HepG2 (cell line): ENCODE measurements around the gene ARHGEF4. TPM values are rescaled to one million over a fixed set of nuclear protein-coding genes. Genes with fewer than 3 reads are reported as not detected.

Source experiments
- ATAC-seq: fragments of 200-7000 bp; cut with Tn5 transposase; 3 replicates; pipeline ENCODE4 v1.9.1; 2020; ENCODE audit warnings: mild to moderate bottlenecking, moderate library complexity
- BruUV-seq: library from RNA; stranded (reverse); fragments of 400-500 nt; replicated peaks from 2 replicates; lab custom pipeline; 2021; lab: Mats Ljungman, UMichigan
- CTCF ChIA-PET: fragments of 300-600 bp; formaldehyde crosslinking; extraction: SDS; loops from one replicate; lab custom pipeline; 2021; ENCODE audit warnings: low total read pairs, inconsistent platforms, low intra/inter-chr PET ratio; lab: Yijun Ruan, JAX
- POLR2A ChIA-PET: fragments of 350-600 bp; sonication (Branson Sonifier 250); formaldehyde crosslinking; loops from one replicate; lab custom pipeline; 2020; ENCODE audit warnings: antibody characterized with exemption, inconsistent platforms; lab: Yijun Ruan, JAX
- DNase-seq: peaks from one replicate; pipeline ENCODE4 v3.0.0-alpha.2; 2015; ENCODE audit warnings: low spot score
- FAIRE-seq: peaks from 3 replicates; lab custom pipeline; 2011; peaks lifted over from hg19 to GRCh38; lab: Jason Lieb, UNC
- H2AFZ ChIP-seq: one replicate; pipeline ENCODE4 v1.6.1; 2011; ENCODE audit warnings: low read length, inconsistent platforms
- H3K27ac ChIP-seq: fragments of 300-600 bp; 3 replicates; pipeline ENCODE4 v1.8.0; 2011; ENCODE audit warnings: mixed run types, mild to moderate bottlenecking, mixed read lengths, low read length, inconsistent platforms; ENCODE audit not compliant: insufficient read depth; ENCODE audit errors: extremely low read length
- H3K27me3 ChIP-seq, 2 experiments: fragments of 200-600 bp in 1 of 2; 2 replicates in 1 of 2; 3 replicates in 1 of 2; pipeline versions ENCODE4 v1.6.0 to v1.8.0; 2011; ENCODE audit warnings: low read length in 2 of 2, mild to moderate bottlenecking in 2 of 2, moderate library complexity in 2 of 2, inconsistent platforms in 1 of 2; ENCODE audit not compliant: insufficient read depth in 2 of 2, control insufficient read depth in 1 of 2
- H3K36me3 ChIP-seq, 2 experiments: fragments of 200-600 bp in 1 of 2; replicated peaks in 1 of 2; 2 replicates in 1 of 2; 3 replicates in 1 of 2; pipeline versions ENCODE4 v1.5.1 to v1.8.0; 2011; ENCODE audit warnings: low read length in 2 of 2, inconsistent platforms in 1 of 2; ENCODE audit not compliant: insufficient read depth in 2 of 2, control insufficient read depth in 1 of 2
- H3K4me1 ChIP-seq: 2 replicates; pipeline ENCODE4 v1.5.1; 2012; ENCODE audit warnings: low read length, inconsistent platforms; ENCODE audit not compliant: insufficient read depth
- H3K4me2 ChIP-seq: 2 replicates; pipeline ENCODE4 v1.6.0; 2011; ENCODE audit warnings: low read depth, low read length, inconsistent platforms
- H3K4me3 ChIP-seq, 3 experiments: fragments of 200-600 bp in 1 of 3; sonication (generic), shearing (Covaris generic) in 1 of 3; replicated peaks in 1 of 3; 2 replicates each; pipeline ENCODE4 v1.5.1; 2011 to 2016; ENCODE audit warnings: low read length in 3 of 3, inconsistent platforms in 2 of 3, low read depth in 2 of 3, mild to moderate bottlenecking in 2 of 3, control low read depth in 1 of 3, mixed read lengths in 1 of 3; ENCODE audit not compliant: insufficient read depth in 1 of 3
- H3K79me2 ChIP-seq: one replicate; pipeline ENCODE4 v1.6.1; 2011; ENCODE audit warnings: low read length, inconsistent platforms; ENCODE audit not compliant: insufficient read depth
- H3K9ac ChIP-seq: 2 replicates; pipeline ENCODE4 v1.6.0; 2011; ENCODE audit warnings: mild to moderate bottlenecking, low read depth, low read length, inconsistent platforms; ENCODE audit not compliant: insufficient read depth
- H3K9me3 ChIP-seq: 2 replicates; pipeline ENCODE4 v1.5.1; 2012; ENCODE audit warnings: mild to moderate bottlenecking, low read length
- H4K20me1 ChIP-seq: 2 replicates; pipeline ENCODE4 v1.6.0; 2011; ENCODE audit warnings: inconsistent platforms, mild to moderate bottlenecking, low read length, moderate library complexity; ENCODE audit not compliant: insufficient read depth
- AHR ChIP-seq: IDR thresholded peaks from 2 replicates; pipeline ENCODE4 v1.6.1; 2018; ENCODE audit warnings: missing genetic modification reagents, missing compliant biosample characterization
- LCORL ChIP-seq, 2 experiments: fragments of 450-650 bp in 1 of 2; sonication (generic) in 1 of 2; formaldehyde crosslinking in 1 of 2; IDR thresholded peaks; 2 replicates each; pipeline versions ENCODE4 v1.5.0 to v1.6.1; 2017 to 2020; ENCODE audit warnings: antibody characterized with exemption in 1 of 2, missing genetic modification reagents in 1 of 2
- MIXL1 ChIP-seq: IDR thresholded peaks from 2 replicates; pipeline ENCODE4 v1.6.1; 2016
- PHF5A ChIP-seq: IDR thresholded peaks from one replicate; pipeline ENCODE4 v1.6.1; 2018; ENCODE audit warnings: low read depth, missing genetic modification reagents; ENCODE audit not compliant: unreplicated experiment
- SAP130 ChIP-seq: IDR thresholded peaks from 2 replicates; pipeline ENCODE4 v1.6.1; 2016; ENCODE audit warnings: low read depth
- SRY ChIP-seq: sonication (generic); formaldehyde crosslinking; IDR thresholded peaks from 2 replicates; pipeline ENCODE4 v1.8.0; 2022; ENCODE audit warnings: mild to moderate bottlenecking, missing genetic modification reagents
- ZSCAN25 ChIP-seq: sonication (generic); formaldehyde crosslinking; IDR thresholded peaks from 2 replicates; pipeline ENCODE4 v1.8.0; 2022; ENCODE audit warnings: mild to moderate bottlenecking, missing genetic modification reagents
- WGBS: methylation state at CpG from one replicate; pipeline ENCODE4 v1.1.6; 2017; ENCODE audit warnings: low lambda C conversion rate; 5-methylcytosine and 5-hydroxymethylcytosine counted together
- in situ Hi-C: cut with HindIII; loops from 2 replicates; pipeline ENCODE4 v1.10.0; 2017; ENCODE audit warnings: low pct_unique_long_range_greater_than_20kb; ENCODE audit not compliant: extremely low pct_ligation_motif_present
- intact Hi-C: fragments of 100-400 bp; cut with micrococcal nuclease; formaldehyde crosslinking; loops from one replicate; pipeline ENCODE4 v1.10.0; 2022; ENCODE audit not compliant: unreplicated experiment
- polyA plus RNA-seq, 8 experiments: library from polyadenylated mRNA; depleted of rRNA in 3 of 8; stranded (reverse) in 7 of 8; unstranded in 1 of 8; fragments of >200 nt; fragmentation: Illumina TruSeq in 4 of 8; extraction: Trizol in 4 of 8; gene quantifications; 2 replicates each; pipeline versions ENCODE4 v1.2.1 to v1.2.3, GENCODE V29; 2011 to 2016; ENCODE audit warnings: low read depth in 4 of 8, missing spikeins in 1 of 8, mixed read lengths in 1 of 8; ENCODE audit not compliant: insufficient read depth in 1 of 8
- total RNA-seq, 5 experiments: library from RNA; depleted of rRNA; stranded (reverse); fragments of >200 nt; fragmentation: Illumina TruSeq; extraction: Trizol; gene quantifications; 2 replicates each; pipeline ENCODE4 v1.2.3, GENCODE V29; 2016; ENCODE audit warnings: low read depth in 1 of 5
- TF ChIP-seq, protein P1 (sequence below): sonication (generic); formaldehyde crosslinking; IDR thresholded peaks from 2 replicates; pipeline ENCODE4 v1.5.1; 2020; ENCODE audit warnings: missing genetic modification reagents, mild to moderate bottlenecking, borderline replicate concordance
- TF ChIP-seq, protein P2 (sequence below): sonication (generic); formaldehyde crosslinking; conservative IDR thresholded peaks from 2 replicates; pipeline ENCODE4 v1.4.0; 2020; ENCODE audit warnings: mild to moderate bottlenecking, missing genetic modification reagents, moderate library complexity
- TF ChIP-seq, protein P3 (sequence below): sonication (generic); formaldehyde crosslinking; IDR thresholded peaks from 2 replicates; pipeline ENCODE4 v1.9.0; 2022; ENCODE audit warnings: missing genetic modification reagents, mild to moderate bottlenecking, borderline replicate concordance
- TF ChIP-seq, protein P4 (sequence below): IDR thresholded peaks from 2 replicates; pipeline ENCODE4 v1.4.0; 2020; ENCODE audit warnings: mild to moderate bottlenecking, missing genetic modification reagents

Gene ARHGEF4
- total and polyA plus RNA-seq, 2 of the 13 experiments (the other 11 are each of a cell fraction or from before 2014, with no cell fraction given): 0.11 to 0.13 TPM

DNA sequence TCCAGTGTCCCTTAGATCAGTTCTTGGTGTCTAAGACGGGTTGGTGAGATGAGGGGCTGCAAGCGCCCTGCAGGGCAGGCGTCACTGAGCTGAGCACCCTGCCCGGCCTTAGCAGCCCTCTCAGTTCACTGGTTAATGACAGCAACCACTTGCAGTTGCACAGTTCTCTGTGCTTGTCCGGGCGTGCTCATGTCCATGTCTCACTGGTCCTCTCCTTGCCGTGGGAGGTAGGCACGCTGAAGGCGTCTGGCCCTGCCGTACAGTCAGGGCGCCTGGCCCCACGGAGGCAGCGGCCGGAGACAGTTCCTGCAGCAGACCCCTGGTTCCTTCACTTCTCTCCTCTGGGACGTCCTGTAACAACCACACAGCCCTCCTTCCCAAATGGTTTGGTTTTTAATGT lies 75.3 kb downstream of the ARHGEF4 start:
- CTCF ChIA-PET: no interaction called here
- intact Hi-C loops: no loop called here

More for the DNA sequence above, 75.3 kb downstream of the ARHGEF4 start:
- Histone ChIP-seq H3K9ac (no peak overlapping the region), H3K9me3 (no peaks in the 10 kb centered on the region), H3K27me3 (peaks cover 10 to 58% of the 10 kb centered on the region in 2 experiments; a peak in 4 of 5 replicates), H3K36me3 (no peaks in the 10 kb centered on the region), H2AFZ (no peak overlapping the region), H3K27ac (no peak overlapping the region), H3K4me3 (no peak overlapping the region), H4K20me1 (no peaks in the 10 kb centered on the region), H3K4me2 (no peak overlapping the region), H3K4me1 (no peaks in the 10 kb centered on the region), H3K79me2 (no peaks in the 10 kb centered on the region)
- no TSS peak for BruUV-seq
- in situ Hi-C loops: no loop called here
- no peak for TF ChIP-seq ZSCAN25
- no peak for TF ChIP-seq PHF5A (CRISPR knock-in tag)
- TF ChIP-seq, protein P1, sequence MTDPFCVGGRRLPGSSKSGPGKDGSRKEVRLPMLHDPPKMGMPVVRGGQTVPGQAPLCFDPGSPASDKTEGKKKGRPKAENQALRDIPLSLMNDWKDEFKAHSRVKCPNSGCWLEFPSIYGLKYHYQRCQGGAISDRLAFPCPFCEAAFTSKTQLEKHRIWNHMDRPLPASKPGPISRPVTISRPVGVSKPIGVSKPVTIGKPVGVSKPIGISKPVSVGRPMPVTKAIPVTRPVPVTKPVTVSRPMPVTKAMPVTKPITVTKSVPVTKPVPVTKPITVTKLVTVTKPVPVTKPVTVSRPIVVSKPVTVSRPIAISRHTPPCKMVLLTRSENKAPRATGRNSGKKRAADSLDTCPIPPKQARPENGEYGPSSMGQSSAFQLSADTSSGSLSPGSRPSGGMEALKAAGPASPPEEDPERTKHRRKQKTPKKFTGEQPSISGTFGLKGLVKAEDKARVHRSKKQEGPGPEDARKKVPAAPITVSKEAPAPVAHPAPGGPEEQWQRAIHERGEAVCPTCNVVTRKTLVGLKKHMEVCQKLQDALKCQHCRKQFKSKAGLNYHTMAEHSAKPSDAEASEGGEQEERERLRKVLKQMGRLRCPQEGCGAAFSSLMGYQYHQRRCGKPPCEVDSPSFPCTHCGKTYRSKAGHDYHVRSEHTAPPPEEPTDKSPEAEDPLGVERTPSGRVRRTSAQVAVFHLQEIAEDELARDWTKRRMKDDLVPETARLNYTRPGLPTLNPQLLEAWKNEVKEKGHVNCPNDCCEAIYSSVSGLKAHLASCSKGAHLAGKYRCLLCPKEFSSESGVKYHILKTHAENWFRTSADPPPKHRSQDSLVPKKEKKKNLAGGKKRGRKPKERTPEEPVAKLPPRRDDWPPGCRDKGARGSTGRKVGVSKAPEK: no peak
- TF ChIP-seq, protein P2, sequence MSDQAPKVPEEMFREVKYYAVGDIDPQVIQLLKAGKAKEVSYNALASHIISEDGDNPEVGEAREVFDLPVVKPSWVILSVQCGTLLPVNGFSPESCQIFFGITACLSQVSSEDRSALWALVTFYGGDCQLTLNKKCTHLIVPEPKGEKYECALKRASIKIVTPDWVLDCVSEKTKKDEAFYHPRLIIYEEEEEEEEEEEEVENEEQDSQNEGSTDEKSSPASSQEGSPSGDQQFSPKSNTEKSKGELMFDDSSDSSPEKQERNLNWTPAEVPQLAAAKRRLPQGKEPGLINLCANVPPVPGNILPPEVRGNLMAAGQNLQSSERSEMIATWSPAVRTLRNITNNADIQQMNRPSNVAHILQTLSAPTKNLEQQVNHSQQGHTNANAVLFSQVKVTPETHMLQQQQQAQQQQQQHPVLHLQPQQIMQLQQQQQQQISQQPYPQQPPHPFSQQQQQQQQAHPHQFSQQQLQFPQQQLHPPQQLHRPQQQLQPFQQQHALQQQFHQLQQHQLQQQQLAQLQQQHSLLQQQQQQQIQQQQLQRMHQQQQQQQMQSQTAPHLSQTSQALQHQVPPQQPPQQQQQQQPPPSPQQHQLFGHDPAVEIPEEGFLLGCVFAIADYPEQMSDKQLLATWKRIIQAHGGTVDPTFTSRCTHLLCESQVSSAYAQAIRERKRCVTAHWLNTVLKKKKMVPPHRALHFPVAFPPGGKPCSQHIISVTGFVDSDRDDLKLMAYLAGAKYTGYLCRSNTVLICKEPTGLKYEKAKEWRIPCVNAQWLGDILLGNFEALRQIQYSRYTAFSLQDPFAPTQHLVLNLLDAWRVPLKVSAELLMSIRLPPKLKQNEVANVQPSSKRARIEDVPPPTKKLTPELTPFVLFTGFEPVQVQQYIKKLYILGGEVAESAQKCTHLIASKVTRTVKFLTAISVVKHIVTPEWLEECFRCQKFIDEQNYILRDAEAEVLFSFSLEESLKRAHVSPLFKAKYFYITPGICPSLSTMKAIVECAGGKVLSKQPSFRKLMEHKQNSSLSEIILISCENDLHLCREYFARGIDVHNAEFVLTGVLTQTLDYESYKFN (CRISPR knock-in tag): no peak
- TF ChIP-seq LCORL (IDR thresholded peaks at IDR 0.05): no peak
- no peak for TF ChIP-seq LCORL (CRISPR knock-in tag; IDR thresholded peaks at IDR 0.05)
- TF ChIP-seq AHR (CRISPR knock-in tag): no peak
- TF ChIP-seq, protein P3, sequence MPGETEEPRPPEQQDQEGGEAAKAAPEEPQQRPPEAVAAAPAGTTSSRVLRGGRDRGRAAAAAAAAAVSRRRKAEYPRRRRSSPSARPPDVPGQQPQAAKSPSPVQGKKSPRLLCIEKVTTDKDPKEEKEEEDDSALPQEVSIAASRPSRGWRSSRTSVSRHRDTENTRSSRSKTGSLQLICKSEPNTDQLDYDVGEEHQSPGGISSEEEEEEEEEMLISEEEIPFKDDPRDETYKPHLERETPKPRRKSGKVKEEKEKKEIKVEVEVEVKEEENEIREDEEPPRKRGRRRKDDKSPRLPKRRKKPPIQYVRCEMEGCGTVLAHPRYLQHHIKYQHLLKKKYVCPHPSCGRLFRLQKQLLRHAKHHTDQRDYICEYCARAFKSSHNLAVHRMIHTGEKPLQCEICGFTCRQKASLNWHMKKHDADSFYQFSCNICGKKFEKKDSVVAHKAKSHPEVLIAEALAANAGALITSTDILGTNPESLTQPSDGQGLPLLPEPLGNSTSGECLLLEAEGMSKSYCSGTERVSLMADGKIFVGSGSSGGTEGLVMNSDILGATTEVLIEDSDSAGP: no peak
- TF ChIP-seq, protein P4, sequence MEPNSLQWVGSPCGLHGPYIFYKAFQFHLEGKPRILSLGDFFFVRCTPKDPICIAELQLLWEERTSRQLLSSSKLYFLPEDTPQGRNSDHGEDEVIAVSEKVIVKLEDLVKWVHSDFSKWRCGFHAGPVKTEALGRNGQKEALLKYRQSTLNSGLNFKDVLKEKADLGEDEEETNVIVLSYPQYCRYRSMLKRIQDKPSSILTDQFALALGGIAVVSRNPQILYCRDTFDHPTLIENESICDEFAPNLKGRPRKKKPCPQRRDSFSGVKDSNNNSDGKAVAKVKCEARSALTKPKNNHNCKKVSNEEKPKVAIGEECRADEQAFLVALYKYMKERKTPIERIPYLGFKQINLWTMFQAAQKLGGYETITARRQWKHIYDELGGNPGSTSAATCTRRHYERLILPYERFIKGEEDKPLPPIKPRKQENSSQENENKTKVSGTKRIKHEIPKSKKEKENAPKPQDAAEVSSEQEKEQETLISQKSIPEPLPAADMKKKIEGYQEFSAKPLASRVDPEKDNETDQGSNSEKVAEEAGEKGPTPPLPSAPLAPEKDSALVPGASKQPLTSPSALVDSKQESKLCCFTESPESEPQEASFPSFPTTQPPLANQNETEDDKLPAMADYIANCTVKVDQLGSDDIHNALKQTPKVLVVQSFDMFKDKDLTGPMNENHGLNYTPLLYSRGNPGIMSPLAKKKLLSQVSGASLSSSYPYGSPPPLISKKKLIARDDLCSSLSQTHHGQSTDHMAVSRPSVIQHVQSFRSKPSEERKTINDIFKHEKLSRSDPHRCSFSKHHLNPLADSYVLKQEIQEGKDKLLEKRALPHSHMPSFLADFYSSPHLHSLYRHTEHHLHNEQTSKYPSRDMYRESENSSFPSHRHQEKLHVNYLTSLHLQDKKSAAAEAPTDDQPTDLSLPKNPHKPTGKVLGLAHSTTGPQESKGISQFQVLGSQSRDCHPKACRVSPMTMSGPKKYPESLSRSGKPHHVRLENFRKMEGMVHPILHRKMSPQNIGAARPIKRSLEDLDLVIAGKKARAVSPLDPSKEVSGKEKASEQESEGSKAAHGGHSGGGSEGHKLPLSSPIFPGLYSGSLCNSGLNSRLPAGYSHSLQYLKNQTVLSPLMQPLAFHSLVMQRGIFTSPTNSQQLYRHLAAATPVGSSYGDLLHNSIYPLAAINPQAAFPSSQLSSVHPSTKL (CRISPR knock-in tag): no peak
- TF ChIP-seq MIXL1 (CRISPR knock-in tag): no peak
- TF ChIP-seq SRY (CRISPR knock-in tag): no peak
- no peak for TF ChIP-seq SAP130 (CRISPR knock-in tag)
- DNase-seq (no peak), ATAC-seq (no peak), FAIRE-seq (no peak)
- POLR2A ChIA-PET: no interaction called here
- WGBS: 38% methylated on average over 12 of the region's 15 CpGs
